ENCODE results near the gene MARCKSL1. TPM values are rescaled to one million over a fixed set of nuclear protein-coding genes. Genes with fewer than 3 reads are reported as not detected.

Gene MARCKSL1
- polyA plus RNA-seq, 4 donors, result 389 to 551 (median 440) TPM

DNA sequence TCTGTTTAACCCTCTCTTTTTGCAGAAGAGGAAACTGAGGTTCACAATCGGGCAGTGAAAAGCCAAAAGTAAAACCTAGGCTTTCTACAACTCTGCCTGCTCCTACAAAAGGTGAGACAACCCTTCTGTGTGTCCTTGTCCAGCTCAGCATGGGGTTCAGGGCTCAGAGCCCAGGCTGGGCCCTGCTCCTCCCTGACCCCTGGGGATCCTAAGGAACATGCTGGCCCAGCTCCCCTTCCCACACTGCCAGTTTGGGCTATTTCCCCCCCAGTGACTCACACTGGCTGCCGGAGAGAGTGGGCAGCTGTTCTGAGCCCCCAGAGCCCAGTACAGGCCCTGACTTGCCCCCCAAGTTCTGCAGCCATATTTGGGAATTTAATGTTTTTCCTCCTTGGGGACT, 17.4 kb upstream of the MARCKSL1 start:
- no peak for DNase-seq (ENCODE audit: low read depth in 4 of 4, low spot score in 2 of 4)

DNA sequence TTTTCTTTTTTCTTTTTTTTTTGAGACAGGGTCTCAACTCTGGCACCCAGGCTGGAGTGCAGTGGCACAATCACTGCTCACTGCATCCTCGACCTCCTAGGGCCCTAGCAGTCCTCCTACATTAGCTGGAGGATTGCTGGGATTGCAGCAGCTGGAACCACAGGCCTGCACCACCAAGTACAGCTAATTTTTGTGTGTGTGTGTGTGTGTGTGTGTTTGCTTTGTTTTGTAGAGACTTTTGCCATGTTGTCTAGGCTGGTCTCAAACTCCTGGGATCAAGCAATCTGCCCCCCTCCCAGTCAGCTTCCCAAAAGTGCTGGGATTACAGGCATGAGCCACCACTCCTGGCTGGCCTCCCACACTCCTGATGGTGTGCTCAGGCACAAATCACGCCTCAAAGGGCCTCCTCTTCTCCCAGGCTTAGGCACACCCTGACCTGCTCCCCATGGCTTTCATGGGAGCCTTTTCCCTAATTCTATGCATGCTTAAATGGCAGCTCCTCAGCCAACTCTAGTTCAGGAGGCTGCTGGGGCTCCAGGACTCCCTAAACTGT, 16.9 kb upstream of the MARCKSL1 start:
- no peak for DNase-seq (ENCODE audit: low read depth in 4 of 4, low spot score in 2 of 4)

DNA sequence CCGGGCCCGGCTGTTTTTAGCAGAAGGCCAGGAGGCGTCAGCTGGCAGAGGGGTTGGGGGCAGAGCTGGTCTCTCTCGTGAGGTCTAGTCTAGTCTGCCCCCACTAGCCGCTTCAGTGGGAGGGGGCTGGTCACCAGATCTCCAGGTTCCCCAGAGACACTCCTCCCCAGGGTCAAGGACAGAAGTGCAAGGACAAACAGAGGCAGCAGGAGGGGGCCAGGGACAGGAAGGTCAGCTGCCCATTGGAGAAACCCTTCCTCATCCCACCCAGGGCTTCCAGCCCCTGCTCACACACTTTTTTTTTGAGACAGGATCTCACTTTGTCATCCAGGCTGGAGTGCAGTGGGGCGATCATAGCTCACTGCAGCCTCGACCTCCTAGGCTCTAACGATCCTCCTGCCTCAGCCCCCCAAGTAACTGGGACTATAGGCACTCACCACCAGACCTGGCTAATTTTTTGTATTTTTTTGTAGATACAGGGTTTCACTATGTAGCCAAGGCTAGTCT, 16.3 kb upstream of the MARCKSL1 start:
- DNase-seq (ENCODE audit: low read depth in 4 of 4, low spot score in 2 of 4), result no peak

DNA sequence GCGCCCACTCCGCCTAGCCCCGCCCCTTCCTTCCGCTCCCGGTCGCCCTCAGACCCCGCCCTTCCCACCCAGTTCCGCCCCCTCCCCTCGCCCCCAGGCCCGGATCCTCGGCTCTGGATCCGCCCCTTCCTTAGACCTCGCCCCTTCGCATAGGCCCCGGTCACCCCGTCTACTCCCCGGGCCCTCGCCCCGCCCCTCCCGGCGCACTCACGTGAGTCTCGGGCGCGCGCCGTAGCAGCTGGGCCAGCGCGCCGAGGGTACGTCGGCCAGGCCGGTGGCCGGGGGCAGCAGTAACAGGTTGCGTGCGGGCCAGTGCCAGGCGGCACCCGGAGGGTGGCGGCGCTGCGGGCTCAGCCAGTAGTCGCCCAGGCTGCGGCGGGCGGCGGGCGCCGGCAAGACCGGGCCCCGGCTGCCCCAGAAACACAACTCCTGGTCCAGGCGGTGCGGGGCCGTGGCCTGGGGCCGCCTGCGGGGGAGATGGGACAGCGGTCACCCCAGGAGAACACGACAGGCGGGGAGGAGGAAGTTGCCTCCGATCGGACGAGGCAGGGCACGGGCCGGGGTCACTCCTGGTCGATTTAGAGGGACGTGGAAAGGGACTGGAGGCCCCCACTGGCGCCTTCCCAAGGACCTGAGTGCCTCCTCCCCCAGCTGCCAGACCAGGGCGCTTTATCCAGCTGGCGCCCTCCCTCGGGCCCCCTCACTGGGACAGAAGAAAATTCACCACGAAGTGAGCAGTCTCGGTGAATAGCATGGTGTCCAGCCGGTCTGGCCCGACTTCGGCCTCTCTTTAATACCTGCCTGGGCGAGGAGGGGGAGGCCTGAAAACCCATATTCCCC, 15.6 kb upstream of the MARCKSL1 start:
- peak in 3 of 4 donors; percentile 86 to 93 (median 93) for DNase-seq (ENCODE audit: low read depth in 4 of 4, low spot score in 2 of 4)

DNA sequence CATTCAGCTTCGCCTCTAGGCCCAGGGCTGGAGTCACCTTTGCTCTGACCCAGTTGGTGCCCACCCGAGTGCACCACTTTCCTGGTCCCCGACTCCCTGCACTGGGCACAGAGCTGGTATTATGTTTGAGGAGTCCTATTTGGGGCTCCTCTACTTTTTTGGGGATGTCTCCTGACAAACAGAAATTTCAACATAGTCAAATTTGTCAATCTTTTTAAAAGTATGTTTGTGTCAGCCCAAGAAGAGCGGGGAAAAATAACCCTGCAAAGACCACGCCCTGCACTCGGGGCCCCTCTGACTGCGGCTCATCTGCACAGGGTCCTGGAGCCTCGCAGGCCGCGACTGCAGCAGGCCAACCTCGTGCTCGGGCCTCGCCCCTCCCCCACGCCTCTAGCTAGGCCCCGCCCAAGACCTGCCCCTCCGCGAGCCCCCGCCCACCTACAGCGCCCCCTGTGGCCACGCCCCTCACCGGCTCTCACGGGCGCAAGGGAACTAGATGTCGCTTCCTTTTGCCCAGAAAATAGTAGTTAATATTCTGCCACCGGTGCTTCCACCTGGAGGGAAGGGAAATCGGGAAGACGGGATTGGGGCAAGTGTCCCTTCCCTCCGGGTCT, 14.9 kb upstream of the MARCKSL1 start:
- DNase-seq (ENCODE audit: low read depth in 4 of 4, low spot score in 2 of 4), result no peak

DNA sequence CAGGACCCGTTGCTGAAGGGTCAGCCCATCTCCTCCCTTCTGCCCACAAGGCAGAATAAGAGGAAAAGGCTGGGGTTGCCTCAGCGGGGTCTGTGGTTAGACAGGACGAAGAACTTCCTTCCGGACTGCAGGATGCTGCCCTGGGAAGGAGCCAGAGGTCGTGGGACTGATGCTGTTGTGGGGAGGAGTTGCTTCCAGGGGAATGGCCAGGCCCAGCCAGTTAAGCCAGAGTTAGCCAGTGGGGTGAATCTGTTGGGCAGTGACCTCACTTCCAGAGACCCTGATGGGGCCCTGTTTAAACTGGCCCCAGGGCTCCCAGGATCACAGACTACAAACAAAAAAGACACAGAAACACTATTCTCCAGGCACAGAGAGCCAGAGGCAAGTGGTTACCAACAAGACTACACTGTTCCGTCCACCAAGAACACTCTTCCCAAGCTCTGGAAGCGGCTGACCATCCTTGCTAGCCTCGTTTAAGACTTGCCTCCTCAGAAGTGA, 13.2 kb upstream of the MARCKSL1 start:
- DNase-seq (ENCODE audit: low read depth in 4 of 4, low spot score in 2 of 4), result no peak

DNA sequence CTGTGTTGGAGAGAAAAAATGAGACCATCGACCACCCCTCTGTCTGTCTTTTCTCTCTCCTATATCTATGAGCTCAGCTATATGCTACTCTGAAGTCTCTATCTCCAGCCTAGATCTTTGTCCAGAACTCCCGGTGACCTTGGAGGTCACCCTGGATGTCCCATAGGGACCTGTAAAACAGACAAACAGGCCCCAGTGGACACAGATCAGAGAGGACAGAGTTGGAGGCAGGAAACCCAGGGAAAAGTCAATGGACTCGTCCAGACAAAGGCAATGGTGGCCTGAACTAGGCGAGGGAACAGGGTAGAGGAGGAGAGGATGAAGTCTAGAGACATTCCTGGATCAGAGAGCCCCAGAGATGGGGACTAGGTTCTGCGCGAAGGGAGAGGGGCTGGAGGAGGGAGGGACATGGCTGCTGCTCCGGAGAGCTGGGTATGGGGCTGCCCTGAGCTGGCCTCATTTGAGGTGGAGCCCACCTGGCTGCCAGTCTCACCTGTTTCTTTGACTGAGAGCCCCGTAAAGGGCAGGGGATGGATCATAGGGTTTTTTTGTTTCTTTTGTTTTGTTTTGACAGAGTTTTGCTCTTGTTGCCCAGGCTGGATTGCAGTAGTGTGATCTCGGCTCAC, 10.6 kb upstream of the MARCKSL1 start:
- DNase-seq (ENCODE audit: low read depth in 4 of 4, low spot score in 2 of 4), result no peak

DNA sequence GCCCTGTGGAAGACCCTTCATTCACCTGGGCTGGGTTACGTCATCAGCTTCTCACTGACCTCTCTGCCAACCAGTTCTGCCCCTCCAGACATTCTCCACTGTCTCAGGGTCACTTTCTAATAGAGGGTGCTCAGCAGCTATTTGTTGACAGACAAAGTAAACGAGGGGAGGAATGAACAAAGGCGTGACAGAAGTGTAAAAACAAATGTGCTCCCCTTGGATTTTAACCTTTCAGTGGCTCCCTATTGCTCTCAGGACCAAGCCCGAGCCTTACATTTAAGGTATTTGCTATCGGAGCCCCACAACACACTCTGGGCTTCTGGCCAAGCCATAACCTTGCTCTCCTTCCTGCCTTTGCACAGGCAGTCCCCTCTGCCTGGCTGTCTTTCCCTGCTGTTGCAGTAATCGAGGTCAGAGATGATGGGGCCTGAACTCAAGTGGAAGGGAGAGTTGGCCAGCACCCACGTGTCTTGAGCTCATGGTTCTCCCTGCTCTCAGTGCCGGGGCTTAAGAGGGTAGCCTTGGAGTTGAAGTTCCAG, 9.3 kb upstream of the MARCKSL1 start:
- no peak for DNase-seq (ENCODE audit: low read depth in 4 of 4, low spot score in 2 of 4)

DNA sequence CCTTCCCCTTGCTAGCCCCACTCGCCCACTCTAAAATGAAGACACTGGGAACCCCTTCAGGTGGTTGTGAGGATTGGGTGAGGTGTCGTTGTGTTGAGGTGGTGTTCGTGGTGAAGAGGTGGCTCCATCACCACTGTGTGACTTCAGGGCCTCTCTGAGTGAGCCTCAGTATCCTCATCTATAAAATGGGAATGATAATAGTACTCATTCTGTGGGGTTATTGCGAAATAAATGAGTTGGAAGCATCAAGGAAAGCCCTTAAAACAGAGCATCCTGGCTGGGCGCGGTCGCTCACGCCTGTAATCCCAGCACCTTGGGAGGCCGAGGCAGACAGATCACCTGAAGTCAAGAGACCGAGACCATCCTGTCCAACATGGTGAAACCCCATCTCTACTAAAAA, 6.7 kb upstream of the MARCKSL1 start:
- DNase-seq (ENCODE audit: low read depth in 4 of 4, low spot score in 2 of 4), result no peak

DNA sequence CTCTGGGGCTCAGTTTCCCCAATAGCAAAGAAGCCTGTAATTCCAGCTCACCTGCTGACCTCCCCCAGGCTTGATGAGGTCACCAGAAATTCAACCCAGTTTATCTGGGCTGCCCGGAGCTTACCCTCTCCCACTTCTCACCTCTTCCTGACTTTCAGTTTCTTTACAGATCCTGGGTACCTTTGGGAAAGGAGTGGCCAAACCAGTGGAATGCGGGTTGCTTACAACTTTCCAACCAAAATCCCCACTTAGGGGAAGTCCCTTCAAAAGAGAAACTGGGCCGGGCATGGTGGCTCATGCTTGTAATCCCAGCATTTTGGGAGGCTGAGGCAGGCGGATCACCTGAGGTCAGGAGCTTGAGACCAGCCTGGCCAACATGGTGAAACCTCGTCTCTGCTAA, 5.9 kb upstream of the MARCKSL1 start:
- DNase-seq (ENCODE audit: low read depth in 4 of 4, low spot score in 2 of 4), result no peak

DNA sequence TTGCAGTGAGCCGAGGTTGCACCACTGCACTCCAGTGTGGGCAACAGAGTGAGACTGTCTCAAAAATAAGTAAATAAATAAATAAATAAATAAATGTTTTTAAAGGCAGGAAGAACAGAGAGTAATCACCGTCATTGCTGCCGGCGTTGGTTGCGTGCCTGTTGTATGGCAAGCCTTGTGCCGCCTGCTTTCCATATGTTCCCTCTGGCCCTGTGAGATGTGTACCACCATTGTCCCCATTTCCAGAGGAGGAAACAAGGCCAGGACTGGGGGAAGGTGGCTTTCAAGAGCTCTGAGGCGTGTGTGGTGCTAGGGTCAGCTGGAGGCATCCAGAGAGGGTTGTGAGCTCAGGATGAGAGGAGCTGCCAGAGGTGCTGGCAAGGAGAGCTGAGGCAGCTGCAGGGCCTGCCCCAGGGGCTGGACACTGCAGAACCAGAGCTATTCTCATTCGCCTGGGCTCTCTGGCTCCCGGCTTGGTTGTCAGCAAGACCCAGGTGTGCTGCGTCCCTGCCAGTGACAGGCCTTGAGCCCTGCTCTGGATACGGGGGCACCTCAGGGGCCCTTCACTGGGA, 5.2 kb upstream of the MARCKSL1 start:
- DNase-seq (ENCODE audit: low read depth in 4 of 4, low spot score in 2 of 4), result no peak

DNA sequence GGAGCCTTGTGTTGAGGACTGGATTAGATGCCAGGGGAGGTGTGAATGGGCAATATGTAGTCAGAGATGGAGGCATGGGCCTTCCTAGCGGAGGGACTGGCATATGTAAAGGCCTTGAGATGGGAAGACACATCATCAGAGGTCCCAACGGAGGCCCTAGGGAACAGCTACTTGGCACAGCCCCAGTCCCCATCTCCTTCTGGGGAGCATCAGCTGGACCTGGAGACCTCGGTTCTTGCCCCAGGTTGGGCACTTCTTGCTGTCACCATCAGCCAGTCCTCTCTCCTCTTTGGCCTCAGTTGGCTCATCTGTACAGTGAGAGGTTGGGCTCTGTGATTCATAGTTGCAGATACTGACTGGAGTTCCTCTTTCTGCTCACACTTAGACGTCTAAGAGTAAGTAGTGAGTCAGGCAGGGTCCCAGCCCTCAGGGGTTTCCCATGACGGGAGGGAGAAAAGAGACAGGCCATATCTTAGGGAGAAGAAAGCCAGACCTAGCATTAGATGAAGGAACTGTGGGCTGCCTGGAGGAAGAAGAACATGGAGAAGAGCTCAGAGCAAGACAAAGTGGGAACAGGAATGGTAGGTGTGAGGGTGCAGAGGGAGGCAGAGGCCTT, 3.4 kb upstream of the MARCKSL1 start:
- no peak for DNase-seq (ENCODE audit: low read depth in 4 of 4, low spot score in 2 of 4)

DNA sequence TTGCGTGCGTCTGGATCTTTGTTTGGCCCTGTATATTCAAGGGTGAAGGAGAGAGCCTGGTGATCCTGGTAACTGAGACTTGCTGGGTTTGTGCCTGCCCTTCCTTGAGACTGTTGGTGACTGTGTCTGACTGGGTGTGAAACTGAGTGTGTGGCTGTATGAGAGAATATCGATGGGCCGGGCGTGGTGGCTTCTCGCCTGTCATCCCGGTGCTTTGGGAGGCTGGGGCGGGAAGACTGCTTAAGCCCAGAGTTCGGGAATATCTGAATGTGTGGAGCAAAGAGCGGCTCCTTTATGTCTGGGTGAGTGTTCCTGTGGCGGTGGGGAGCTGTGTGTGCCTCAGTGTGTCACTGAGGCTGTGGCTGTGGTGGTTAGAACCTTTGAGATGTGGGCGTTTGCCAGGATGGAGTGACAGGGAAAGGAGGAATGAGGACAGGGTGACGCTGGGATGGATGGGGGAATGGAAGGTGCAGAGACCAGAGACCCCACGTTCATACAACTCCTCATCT, 2.7 kb upstream of the MARCKSL1 start:
- DNase-seq (ENCODE audit: low read depth in 4 of 4, low spot score in 2 of 4), result no peak

DNA sequence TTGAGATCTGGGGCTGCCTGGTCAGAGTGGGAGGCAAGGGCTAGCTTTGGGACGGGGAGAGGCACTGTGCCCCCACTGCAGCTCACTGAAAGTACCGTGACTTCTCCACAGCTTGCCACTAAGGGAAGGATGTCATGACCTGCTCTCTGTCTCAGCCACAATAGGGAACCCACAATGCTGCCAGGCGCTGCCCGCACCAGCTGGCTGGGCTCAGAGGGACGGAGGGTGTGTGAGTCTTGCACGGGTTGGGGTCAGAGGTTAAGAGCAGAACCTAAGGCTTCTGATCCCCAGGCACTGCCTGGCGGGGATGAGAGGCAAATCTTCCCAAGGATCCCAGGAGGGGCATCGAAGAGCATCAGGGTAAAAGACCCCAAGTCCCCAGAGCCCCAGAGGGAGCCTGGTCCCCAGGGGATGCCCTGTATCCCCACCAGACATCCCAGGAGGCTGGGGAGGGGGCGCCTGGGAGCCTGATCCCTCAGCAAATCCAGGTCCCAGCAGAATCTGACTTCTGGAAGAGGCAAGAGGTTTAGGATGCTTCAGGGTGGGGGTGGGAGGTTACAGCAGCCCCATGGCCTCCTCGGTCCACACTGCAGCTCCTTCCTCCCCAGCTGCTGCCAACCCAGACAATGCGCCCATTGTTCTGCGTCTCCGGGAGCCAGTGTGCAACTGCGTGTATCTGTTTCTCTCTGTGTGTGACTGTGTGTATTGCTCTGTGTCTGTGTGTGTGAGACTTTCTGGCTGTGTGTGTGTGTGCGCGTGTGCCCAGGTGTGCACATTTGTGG, 2.0 kb upstream of the MARCKSL1 start:
- DNase-seq (ENCODE audit: low read depth in 4 of 4, low spot score in 2 of 4), result no peak

DNA sequence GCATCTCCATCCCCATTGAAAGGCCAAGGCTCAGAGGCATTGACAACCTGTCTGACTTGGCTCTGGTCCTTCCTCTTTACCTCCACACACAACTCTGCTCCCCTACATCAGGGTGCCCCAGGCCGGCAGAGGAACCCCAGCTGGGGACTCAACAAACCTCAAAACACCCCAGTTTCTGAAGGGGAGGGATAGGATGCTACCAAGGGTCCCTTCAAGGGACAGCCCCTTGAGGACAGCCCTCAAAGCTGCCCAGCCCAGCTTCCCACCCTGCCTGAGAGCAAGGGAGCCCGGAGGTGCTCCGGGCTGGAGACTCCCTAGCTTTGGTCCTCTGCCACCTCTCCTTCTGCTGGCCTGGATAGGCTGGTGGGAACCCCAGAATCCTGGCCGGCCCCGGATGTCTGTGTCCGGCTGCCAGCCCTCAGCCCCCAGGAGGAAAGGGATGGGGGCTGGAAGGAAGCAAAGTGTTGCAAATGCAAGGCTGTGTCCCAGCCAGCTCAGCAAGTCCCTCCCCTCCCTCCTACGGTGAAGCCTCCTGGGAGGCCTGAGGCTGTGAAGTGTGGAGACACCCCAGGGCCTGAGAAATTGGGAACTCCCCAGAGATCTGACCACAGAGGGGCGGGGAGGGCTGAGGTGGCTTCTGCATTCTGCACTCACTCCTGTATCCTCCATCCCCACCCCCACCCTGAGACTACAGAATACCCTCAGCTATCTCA, 1.1 kb upstream of the MARCKSL1 start:
- DNase-seq (ENCODE audit: low read depth in 4 of 4, low spot score in 2 of 4), result no peak

DNA sequence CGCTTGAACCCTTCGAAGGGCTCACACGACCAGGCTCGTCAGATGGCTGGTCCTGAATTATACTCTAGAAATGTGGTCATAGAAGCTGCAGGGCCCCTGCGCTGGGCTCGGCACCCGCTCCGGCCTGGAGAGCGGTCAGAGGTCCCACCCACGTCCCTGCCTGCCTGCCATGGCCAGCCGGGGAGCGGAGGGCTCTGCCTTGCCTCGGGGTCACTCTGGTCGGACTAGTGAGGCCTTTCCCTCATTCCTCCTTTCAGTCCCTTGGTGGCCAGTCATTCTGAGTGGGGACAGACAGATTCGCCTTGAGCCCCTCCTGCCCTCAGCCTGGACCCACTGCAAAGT, 529 bp upstream of the MARCKSL1 start:
- no peak for DNase-seq (ENCODE audit: low read depth in 4 of 4, low spot score in 2 of 4)

DNA sequence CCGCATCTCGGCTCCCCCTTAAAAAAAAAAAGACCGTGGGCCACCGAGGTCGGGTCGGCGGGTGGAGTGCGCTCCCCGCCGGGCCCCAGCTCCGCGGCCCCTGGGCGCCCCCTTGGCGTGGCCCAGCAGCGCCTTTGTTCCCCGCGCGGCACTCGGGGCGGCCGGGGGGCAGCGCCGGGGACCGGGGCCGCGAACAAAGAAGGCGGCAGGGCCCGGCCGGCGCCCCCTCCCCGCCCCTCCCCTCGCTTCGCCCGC, 571 bp downstream of the MARCKSL1 start:
- DNase-seq (ENCODE audit: low read depth in 4 of 4, low spot score in 2 of 4), result no peak

DNA sequence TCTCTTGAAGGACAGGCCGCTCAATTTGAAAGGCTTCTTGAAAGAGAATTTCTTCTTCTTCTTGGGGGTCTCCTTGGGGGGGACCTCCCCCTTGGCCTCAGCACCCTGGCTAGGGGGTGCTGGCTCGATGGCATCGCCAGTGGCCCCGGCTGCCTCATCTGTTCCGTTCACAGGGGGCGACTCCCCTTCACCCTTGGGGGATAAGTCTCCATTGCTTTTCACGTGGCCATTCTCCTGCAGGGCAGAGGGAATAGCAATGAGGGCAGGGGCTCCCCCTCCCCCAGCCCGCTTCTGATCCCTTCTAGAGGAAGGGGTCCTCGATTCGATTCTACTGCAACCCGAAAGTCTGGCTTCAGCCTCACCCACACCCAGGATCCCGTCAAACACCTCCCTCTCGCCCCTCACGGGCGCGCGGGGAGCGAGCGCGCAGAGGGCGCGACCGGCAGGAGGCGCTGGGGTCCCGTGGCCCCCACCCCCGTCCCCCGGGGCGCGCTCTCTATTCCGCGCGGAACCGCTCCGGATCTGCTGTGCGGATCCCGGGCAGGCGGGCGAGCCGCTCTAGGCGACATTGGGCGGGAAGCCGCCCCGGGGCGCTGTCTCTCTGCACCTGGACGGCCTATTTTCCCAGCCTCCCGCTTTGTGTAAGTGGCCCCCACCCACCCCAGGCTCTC, 1.0 kb downstream of the MARCKSL1 start:
- DNase-seq (ENCODE audit: low read depth in 4 of 4, low spot score in 2 of 4), result no peak

Data from left renal cortex interstitium (tissue), 4 donors.